AG10803 (cell line): ENCODE data around the gene ATP5PD.

Experiments used
- DNase-seq: peaks from one replicate; pipeline ENCODE4 v3.0.0; 2010; ENCODE audit warnings: low read depth
- H3K4me3 ChIP-seq: 2 replicates; pipeline ENCODE4 v1.5.1; 2011; ENCODE audit warnings: mild to moderate bottlenecking, low read length, control low read depth
- CTCF ChIP-seq: conservative IDR thresholded peaks from 2 replicates; pipeline ENCODE4 v1.5.1; 2011; ENCODE audit warnings: mild to moderate bottlenecking, low read length, control low read depth, inconsistent platforms

Gene ATP5PD

GRCh38 chr17:74995847-74996246 lies 50.9 kb downstream of the ATP5PD start:
- H3K4me3 ChIP-seq, result no peak overlapping the region
- no peak for TF ChIP-seq CTCF
- no peak for DNase-seq

- TF ChIP-seq CTCF, result no peak
- peak; percentile 78 for DNase-seq
- no peak overlapping the region for H3K4me3 ChIP-seq
Observed at GRCh38 chr17:74994440-74994839, 52.3 kb downstream of the ATP5PD start.

- TF ChIP-seq CTCF, result no peak
- no peak for DNase-seq
- H3K4me3 ChIP-seq, result no peak overlapping the region
Observed at GRCh38 chr17:74992223-74992622, 54.5 kb downstream of the ATP5PD start.

GRCh38 chr17:74990581-74991105 lies 56.1 kb downstream of the ATP5PD start:
- DNase-seq, result no peak
- no peak overlapping the region for H3K4me3 ChIP-seq
- TF ChIP-seq CTCF, result no peak
